Panc1 (cell line): ENCODE measurements around the gene PAMR1. TPM values are rescaled to one million over a fixed set of nuclear protein-coding genes. Genes with fewer than 3 reads are reported as not detected.

Source experiments
- ATAC-seq: fragments of 200-7000 bp; cut with Tn5 transposase; 2 replicates; pipeline ENCODE4 v1.9.1; 2020; ENCODE audit warnings: mild to moderate bottlenecking, moderate library complexity
- BruUV-seq: library from RNA; stranded (reverse); fragments of 400-500 nt; replicated peaks from 2 replicates; lab custom pipeline; 2021; lab: Mats Ljungman, UMichigan
- CTCF ChIA-PET: fragments of 300-600 bp; sonication (Branson Sonifier 250); formaldehyde crosslinking; loops from one replicate; lab custom pipeline; 2022; ENCODE audit warnings: antibody characterized with exemption; lab: Charles Lee
- POLR2A ChIA-PET: fragments of 300-600 bp; sonication (Branson Sonifier 250); formaldehyde crosslinking; loops from one replicate; lab custom pipeline; 2022; ENCODE audit warnings: antibody characterized with exemption; lab: Charles Lee
- DNase-seq: peaks from one replicate; pipeline ENCODE4 v3.0.0-alpha.2; 2010; ENCODE audit warnings: low read depth, low spot score
- H3K27ac ChIP-seq: 2 replicates; pipeline ENCODE4 v1.5.1; 2011; ENCODE audit warnings: mild to moderate bottlenecking, low read length, inconsistent platforms
- H3K27me3 ChIP-seq: fragments of 200-500 bp; sonication (Bioruptor generic); 2 replicates; pipeline ENCODE4 v1.6.0; 2014; ENCODE audit warnings: low read length, inconsistent platforms; ENCODE audit not compliant: control insufficient read depth, insufficient read depth
- H3K36me3 ChIP-seq: fragments of 200-500 bp; sonication (Bioruptor generic); 2 replicates; pipeline ENCODE4 v1.5.1; 2014; ENCODE audit warnings: inconsistent platforms, mild to moderate bottlenecking, low read length, moderate library complexity; ENCODE audit not compliant: control insufficient read depth, insufficient read depth
- H3K4me1 ChIP-seq: 2 replicates; pipeline ENCODE4 v1.5.1; 2011; ENCODE audit warnings: inconsistent platforms, mild to moderate bottlenecking, low read length, moderate library complexity; ENCODE audit not compliant: control insufficient read depth, insufficient read depth
- H3K4me3 ChIP-seq, 2 experiments: 2 replicates each; pipeline ENCODE4 v1.5.1; 2011 to 2012; ENCODE audit warnings: low read depth in 2 of 2, low read length in 2 of 2, mild to moderate bottlenecking in 2 of 2, inconsistent platforms in 1 of 2, moderate library complexity in 1 of 2
- H3K9me3 ChIP-seq: fragments of 200-500 bp; sonication (Bioruptor generic); 2 replicates; pipeline ENCODE4 v1.5.1; 2014; ENCODE audit warnings: low read depth, mild to moderate bottlenecking, inconsistent platforms, low read length, moderate library complexity; ENCODE audit not compliant: control insufficient read depth, insufficient read depth
- CTCF ChIP-seq: fragments of 450-650 bp; IDR thresholded peaks from 2 replicates; pipeline ENCODE4 v1.5.1; 2017; ENCODE audit warnings: mild to moderate bottlenecking
- POLR2AphosphoS5 ChIP-seq: IDR thresholded peaks from 2 replicates; pipeline ENCODE4 v1.6.1; 2012; ENCODE audit warnings: mild to moderate bottlenecking, low read depth, low read length, moderate library complexity
- REST ChIP-seq, 2 experiments: IDR thresholded peaks; 2 replicates each; pipeline ENCODE4 v1.6.1; 2011 to 2012; ENCODE audit warnings: low read depth in 2 of 2, control low read depth in 1 of 2, low read length in 1 of 2, mild to moderate bottlenecking in 1 of 2, moderate library complexity in 1 of 2; ENCODE audit not compliant: insufficient read depth in 1 of 2
- SIN3A ChIP-seq: IDR thresholded peaks from 2 replicates; pipeline ENCODE4 v1.6.1; 2012; ENCODE audit warnings: low read depth, mild to moderate bottlenecking, low read length, moderate library complexity, borderline replicate concordance; ENCODE audit not compliant: insufficient read depth
- TCF7L2 ChIP-seq: IDR thresholded peaks from 2 replicates; pipeline ENCODE4 v1.6.1; 2011; ENCODE audit warnings: mild to moderate bottlenecking, low read depth, low read length, inconsistent platforms
- in situ Hi-C: cut with HindIII; loops from 2 replicates; pipeline ENCODE4 v1.10.0; 2016; ENCODE audit warnings: low sequenced_read_pairs, low pct_unique_long_range_greater_than_20kb
- intact Hi-C: fragments of 100-400 bp; cut with micrococcal nuclease; formaldehyde crosslinking; loops from one replicate; pipeline ENCODE4 v1.10.0; 2022; ENCODE audit not compliant: unreplicated experiment
- total RNA-seq: library from RNA; stranded (reverse); gene quantifications from one replicate; pipeline ENCODE4 v1.2.1, GENCODE V29; 2021; ENCODE audit not compliant: unreplicated experiment

Gene PAMR1
- total RNA-seq, 1 experiment from 2014 or later, result 0.13 TPM

GRCh38 chr11:35514481-35514880, 10.9 kb downstream of the PAMR1 start:
- no peak overlapping the region for H3K27ac ChIP-seq
- intact Hi-C loops (no loop called here), in situ Hi-C loops (no loop called here)
- H3K4me1 ChIP-seq, result no peaks in the 10 kb centered on the region
- no peaks in the 10 kb centered on the region for H3K36me3 ChIP-seq
- no peak overlapping the region for H3K4me3 ChIP-seq
- no peak for DNase-seq
- CTCF ChIA-PET, result no interaction called here
- H3K27me3 ChIP-seq, result peaks cover 32% of the 10 kb centered on the region
- POLR2A ChIA-PET, result no interaction called here
- no peak for TF ChIP-seq POLR2AphosphoS5
- no peak for TF ChIP-seq REST (IDR thresholded peaks at IDR 0.05; ENCODE audit: insufficient read depth in 1 of 2, low read depth in 2 of 2, low read length in 1 of 2)
- H3K9me3 ChIP-seq, result no peaks in the 10 kb centered on the region
- BruUV-seq, result no TSS peak
- no peak for ATAC-seq

- ChIA-PET POLR2A (no interaction called here), CTCF (no interaction called here)
- H3K9me3 ChIP-seq, result no peaks in the 10 kb centered on the region
- DNase-seq, result no peak
- peaks cover 29% of the 10 kb centered on the region for H3K27me3 ChIP-seq
- no peak overlapping the region for H3K4me3 ChIP-seq
- no TSS peak for BruUV-seq
- H3K27ac ChIP-seq, result no peak overlapping the region
- no peak for ATAC-seq
- no peaks in the 10 kb centered on the region for H3K36me3 ChIP-seq
- intact Hi-C loops, result no loop called here
- in situ Hi-C loops, result no loop called here
- H3K4me1 ChIP-seq, result no peaks in the 10 kb centered on the region
- TF ChIP-seq CTCF, result no peak
- no peak for TF ChIP-seq POLR2AphosphoS5
- TF ChIP-seq SIN3A, result no peak
- no peak for TF ChIP-seq TCF7L2
- TF ChIP-seq REST (IDR thresholded peaks at IDR 0.05; ENCODE audit: insufficient read depth in 1 of 2, low read depth in 2 of 2, low read length in 1 of 2), result no peak
Observed at GRCh38 chr11:35511666-35512065, 13.8 kb downstream of the PAMR1 start.
